ENCODE measurements around the gene CFAP46.

DNA sequence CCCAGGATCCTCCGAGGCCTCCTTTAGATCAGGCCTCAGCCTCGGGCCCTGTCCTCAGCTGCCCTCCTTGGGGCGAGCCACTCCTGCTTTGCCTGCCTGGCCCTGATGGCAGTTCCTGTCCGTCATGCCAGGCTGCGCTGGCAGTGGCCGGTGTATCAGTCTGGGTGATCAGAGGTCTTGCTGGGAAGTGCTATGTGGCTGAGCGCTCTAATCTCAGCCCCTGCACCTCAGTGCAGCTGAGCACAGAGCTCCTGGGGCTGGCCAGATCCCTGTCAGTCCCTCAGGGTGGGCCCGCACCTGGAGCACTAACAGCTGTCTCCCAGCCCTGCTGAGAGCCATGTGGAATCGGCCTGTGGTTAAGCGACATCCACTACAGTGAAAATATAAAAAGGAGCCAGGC, 14.8 kb upstream of the CFAP46 start:
- TF ChIP-seq, protein P1, sequence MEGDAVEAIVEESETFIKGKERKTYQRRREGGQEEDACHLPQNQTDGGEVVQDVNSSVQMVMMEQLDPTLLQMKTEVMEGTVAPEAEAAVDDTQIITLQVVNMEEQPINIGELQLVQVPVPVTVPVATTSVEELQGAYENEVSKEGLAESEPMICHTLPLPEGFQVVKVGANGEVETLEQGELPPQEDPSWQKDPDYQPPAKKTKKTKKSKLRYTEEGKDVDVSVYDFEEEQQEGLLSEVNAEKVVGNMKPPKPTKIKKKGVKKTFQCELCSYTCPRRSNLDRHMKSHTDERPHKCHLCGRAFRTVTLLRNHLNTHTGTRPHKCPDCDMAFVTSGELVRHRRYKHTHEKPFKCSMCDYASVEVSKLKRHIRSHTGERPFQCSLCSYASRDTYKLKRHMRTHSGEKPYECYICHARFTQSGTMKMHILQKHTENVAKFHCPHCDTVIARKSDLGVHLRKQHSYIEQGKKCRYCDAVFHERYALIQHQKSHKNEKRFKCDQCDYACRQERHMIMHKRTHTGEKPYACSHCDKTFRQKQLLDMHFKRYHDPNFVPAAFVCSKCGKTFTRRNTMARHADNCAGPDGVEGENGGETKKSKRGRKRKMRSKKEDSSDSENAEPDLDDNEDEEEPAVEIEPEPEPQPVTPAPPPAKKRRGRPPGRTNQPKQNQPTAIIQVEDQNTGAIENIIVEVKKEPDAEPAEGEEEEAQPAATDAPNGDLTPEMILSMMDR (conservative IDR thresholded peaks at IDR 0.05; ENCODE audit: low read depth, low read length) = no peak
- TF ChIP-seq CHD1 (IDR thresholded peaks at IDR 0.05; ENCODE audit: low read depth, low read length) (no peak), POLR2A (IDR thresholded peaks at IDR 0.05; ENCODE audit: low read depth, low read length) (no peak), CEBPB (IDR thresholded peaks at IDR 0.05; ENCODE audit: low read depth, low read length) (no peak), RFX5 (IDR thresholded peaks at IDR 0.05; ENCODE audit: low read depth, low read length) (no peak), RCOR1 (IDR thresholded peaks at IDR 0.05; ENCODE audit: insufficient replicate concordance, low read length) (no peak), FOS (IDR thresholded peaks at IDR 0.05; ENCODE audit: low read depth, low read length) (no peak), BHLHE40 (IDR thresholded peaks at IDR 0.05; ENCODE audit: low read depth, low read length) (no peak)
- TF ChIP-seq, protein P2, sequence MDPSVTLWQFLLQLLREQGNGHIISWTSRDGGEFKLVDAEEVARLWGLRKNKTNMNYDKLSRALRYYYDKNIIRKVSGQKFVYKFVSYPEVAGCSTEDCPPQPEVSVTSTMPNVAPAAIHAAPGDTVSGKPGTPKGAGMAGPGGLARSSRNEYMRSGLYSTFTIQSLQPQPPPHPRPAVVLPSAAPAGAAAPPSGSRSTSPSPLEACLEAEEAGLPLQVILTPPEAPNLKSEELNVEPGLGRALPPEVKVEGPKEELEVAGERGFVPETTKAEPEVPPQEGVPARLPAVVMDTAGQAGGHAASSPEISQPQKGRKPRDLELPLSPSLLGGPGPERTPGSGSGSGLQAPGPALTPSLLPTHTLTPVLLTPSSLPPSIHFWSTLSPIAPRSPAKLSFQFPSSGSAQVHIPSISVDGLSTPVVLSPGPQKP (IDR thresholded peaks at IDR 0.05; ENCODE audit: borderline replicate concordance, low read depth, low read length) = no peak
